Upper lobe of left lung (tissue), 4 donors: ENCODE results near the gene BRPF3.

ENCODE experiments used
- CTCF ChIP-seq, 6 experiments: fragments of 450-650 bp in 4 of 6; fragments of 200-600 bp in 2 of 6; sonication (generic) in 2 of 6; IDR thresholded peaks; one replicate each; pipeline ENCODE4 v1.5.1; 2016 to 2019; ENCODE audit warnings: antibody characterized with exemption in 6 of 6
- POLR2A ChIP-seq, 4 donors: fragments of 450-650 bp; IDR thresholded peaks; one replicate each; pipeline ENCODE4 v1.5.1; 2016 to 2017; ENCODE audit warnings: antibody characterized with exemption in 4 of 4, mild to moderate bottlenecking in 2 of 4
- POLR2AphosphoS5 ChIP-seq, 2 donors: sonication (generic); formaldehyde crosslinking; IDR thresholded peaks; one replicate each; pipeline ENCODE4 v1.5.1; 2017; ENCODE audit warnings: antibody characterized with exemption in 2 of 2

DNA sequence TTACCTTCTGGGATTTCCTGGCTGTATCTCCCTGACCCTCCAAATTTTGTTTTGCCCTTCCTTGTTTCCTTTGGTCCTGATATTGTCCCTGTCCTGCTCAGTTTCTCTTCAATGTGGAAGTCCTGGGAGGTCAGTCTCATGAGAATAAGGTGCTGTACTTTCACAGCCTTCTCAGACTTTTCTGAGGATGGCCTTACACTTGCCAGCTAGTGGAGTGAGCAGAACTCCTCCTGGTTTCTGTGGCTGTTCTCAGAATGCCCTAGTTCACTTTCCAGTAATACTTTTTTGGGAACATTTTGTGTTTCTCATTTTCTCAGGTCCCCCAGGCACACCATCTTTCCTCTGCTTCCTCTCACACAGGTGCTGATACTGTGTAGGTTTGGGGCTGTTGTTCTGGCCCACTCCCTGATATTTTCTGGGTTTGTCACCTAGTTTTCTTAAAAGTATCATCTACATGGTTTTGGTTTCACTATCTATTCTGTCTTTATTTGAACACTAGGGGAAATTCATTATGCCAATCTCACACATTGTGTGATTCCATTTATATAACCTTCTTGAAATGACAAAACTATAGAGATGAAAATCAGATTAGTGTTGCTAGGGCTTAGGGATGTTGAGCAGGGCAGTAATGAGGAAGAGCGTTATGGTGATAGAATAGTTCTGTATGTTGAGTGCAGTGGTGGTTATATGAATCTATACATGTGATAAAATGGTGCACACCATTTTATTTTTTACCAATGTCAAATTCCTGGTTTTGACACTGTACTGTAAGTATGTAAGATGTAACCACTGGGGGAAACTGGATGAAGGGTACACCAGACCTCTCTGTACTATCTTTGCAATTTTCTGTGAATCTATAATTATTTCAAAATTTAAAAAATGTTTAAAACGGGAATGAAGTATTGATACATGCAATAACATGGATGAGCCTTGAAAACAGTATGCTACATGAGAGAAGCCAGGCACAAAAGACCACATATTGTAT is 27.2 kb upstream of the BRPF3 start:
- TF ChIP-seq POLR2AphosphoS5 (IDR thresholded peaks at IDR 0.05): no peak
- TF ChIP-seq CTCF (IDR thresholded peaks at IDR 0.05): no peak
- TF ChIP-seq POLR2A (IDR thresholded peaks at IDR 0.05): no peak
